ENCODE measurements around the gene DHX35. TPM values are rescaled to one million over a fixed set of nuclear protein-coding genes. Genes with fewer than 3 reads are reported as not detected.

The DHX35 gene
- total RNA-seq, 1 experiment from 2014 or later: 11.2 TPM

DNA sequence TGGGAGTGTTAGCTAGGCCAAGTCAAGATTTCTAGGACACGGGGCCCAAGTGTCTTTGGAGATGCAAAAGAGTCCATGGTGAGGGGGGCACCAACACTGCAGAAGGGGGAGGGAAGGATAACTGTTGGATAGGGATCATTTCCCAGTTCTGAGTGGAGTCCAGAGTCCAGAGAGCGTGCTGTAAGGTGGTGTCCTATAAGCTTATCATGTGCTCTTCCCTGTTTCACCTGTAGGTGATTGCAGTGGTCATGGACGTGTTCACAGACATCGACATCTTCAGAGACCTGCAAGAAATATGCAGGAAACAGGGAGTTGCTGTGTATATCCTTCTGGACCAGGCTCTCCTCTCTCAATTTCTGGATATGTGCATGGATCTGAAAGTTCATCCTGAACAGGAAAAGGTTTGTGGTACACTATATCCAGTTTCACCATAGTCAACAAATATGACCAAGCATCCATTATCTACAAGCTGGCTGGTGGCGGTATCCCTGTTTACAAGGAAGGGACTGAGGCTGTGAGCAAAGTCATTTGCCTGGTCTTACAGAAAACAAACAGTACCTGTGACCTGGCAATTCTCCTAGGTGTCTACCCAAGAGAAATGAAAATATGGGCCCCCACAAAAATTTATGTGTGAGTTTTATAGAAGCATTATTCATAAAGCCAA is 20.3 kb upstream of the DHX35 start:
- Histone ChIP-seq H3K9ac (ENCODE audit: low read length) (no peak overlapping the region), H3K9me3 (ENCODE audit: control insufficient read depth in 1 of 2, insufficient read depth in 1 of 2, low read depth in 1 of 2, low read length in 2 of 2) (no peaks in the 10 kb centered on the region), H3K4me1 (ENCODE audit: control insufficient read depth in 1 of 2, insufficient read depth in 2 of 2, low read length in 2 of 2) (no peaks in the 10 kb centered on the region), H2AFZ (ENCODE audit: low read depth, low read length, poor library complexity, severe bottlenecking) (no peak overlapping the region), H3K79me2 (ENCODE audit: insufficient read depth, low read length) (peaks cover 96% of the 10 kb centered on the region), H3K4me2 (ENCODE audit: low read length) (no peak overlapping the region), H4K20me1 (ENCODE audit: insufficient read depth) (no peaks in the 10 kb centered on the region; the same call in 1 of the 2 replicates), H3K27ac (ENCODE audit: low read depth, low read length) (no peak overlapping the region; the same call in 1 of the 2 replicates), H3K36me3 (ENCODE audit: control insufficient read depth in 1 of 2, insufficient read depth in 2 of 2, low read length in 2 of 2) (peaks cover 38 to 57% of the 10 kb centered on the region in 2 experiments), H3K9me2 (ENCODE audit: insufficient read depth) (no peaks in the 10 kb centered on the region), H3K4me3 (replicated peaks in 1 of 2; ENCODE audit: low read depth in 1 of 2, low read length in 2 of 2) (no peak overlapping the region), H3K27me3 (ENCODE audit: insufficient read depth, low read length) (no peaks in the 10 kb centered on the region)
- no peak for DNase-seq (ENCODE audit: low read depth, low spot score)
- ChIA-PET POLR2A (interaction anchor here (1.9 kb wide), 1 partner anchor 15 kb away, joined by 10 read pairs; the partner anchor contains the start of gene FAM83D), RAD21 (ENCODE audit: low non-redundant PET in 1 of 2, low total read pairs in 2 of 2, uncharacterized antibody in 2 of 2, unreplicated experiment in 2 of 2) (no interaction called here), CTCF (interaction anchor here (1.0 kb wide), 1 partner anchor 16 kb away, joined by 4 read pairs; the partner anchor contains the start of gene FAM83D)
- peak; percentile 78 for ATAC-seq
- intact Hi-C loops (cut with micrococcal nuclease): no loop called here
- no TSS peak for BruUV-seq (replicated peaks)
- peak in 2 of 3 experiments; percentile 16 to 33; a peak in 3 of 6 replicates for TF ChIP-seq CTCF (IDR thresholded peaks at IDR 0.05 in 2 of 3, conservative IDR thresholded peaks at IDR 0.05 in 1 of 3; ENCODE audit: borderline replicate concordance in 1 of 3, insufficient read depth in 1 of 3, low read depth in 2 of 3, low read length in 2 of 3)
- no peak for TF ChIP-seq CBX3 (IDR thresholded peaks at IDR 0.05; ENCODE audit: low read depth)

DNA sequence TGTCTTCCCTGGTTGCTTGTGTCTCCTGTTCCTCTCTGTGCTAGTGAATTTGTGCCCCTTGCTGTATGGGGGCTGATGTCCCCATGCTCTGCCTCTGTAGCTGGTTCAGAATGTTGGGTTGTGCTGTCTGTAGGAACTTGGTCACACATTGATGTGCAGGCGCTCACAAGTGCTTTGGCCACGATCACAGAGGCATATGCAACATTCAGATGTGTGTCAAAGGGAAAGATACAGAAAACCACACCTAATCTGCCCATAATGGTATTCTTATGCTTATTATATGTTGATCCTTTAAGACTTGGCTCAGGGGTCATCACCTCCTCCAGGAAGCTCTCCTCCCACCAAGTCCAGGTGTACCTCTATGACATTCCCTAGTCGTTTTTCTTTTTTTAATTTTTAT is 17.1 kb upstream of the DHX35 start:
- H3K4me1 ChIP-seq (ENCODE audit: control insufficient read depth in 1 of 2, insufficient read depth in 2 of 2, low read length in 2 of 2): no peaks in the 10 kb centered on the region
- intact Hi-C loops (cut with micrococcal nuclease): no loop called here
- ChIA-PET POLR2A (no interaction called here), RAD21 (ENCODE audit: low non-redundant PET in 1 of 2, low total read pairs in 2 of 2, uncharacterized antibody in 2 of 2, unreplicated experiment in 2 of 2) (no interaction called here), CTCF (no interaction called here)
- no peak overlapping the region for H3K4me3 ChIP-seq (replicated peaks in 1 of 2; ENCODE audit: low read depth in 1 of 2, low read length in 2 of 2)
- H3K36me3 ChIP-seq (ENCODE audit: control insufficient read depth in 1 of 2, insufficient read depth in 2 of 2, low read length in 2 of 2): peaks cover 39 to 52% of the 10 kb centered on the region in 2 experiments
- H2AFZ ChIP-seq (ENCODE audit: low read depth, low read length, poor library complexity, severe bottlenecking): no peak overlapping the region
- DNase-seq (ENCODE audit: low read depth, low spot score) (no peak), ATAC-seq (no peak)
- no peak for TF ChIP-seq CBX3 (IDR thresholded peaks at IDR 0.05; ENCODE audit: low read depth)
- no peak for TF ChIP-seq SIN3A (IDR thresholded peaks at IDR 0.05; ENCODE audit: low read depth)
- no peaks in the 10 kb centered on the region for H3K9me3 ChIP-seq (ENCODE audit: control insufficient read depth in 1 of 2, insufficient read depth in 1 of 2, low read depth in 1 of 2, low read length in 2 of 2)
- peaks cover 92% of the 10 kb centered on the region for H3K79me2 ChIP-seq (ENCODE audit: insufficient read depth, low read length)
- H3K9ac ChIP-seq (ENCODE audit: low read length): no peak overlapping the region
- no peaks in the 10 kb centered on the region for H3K9me2 ChIP-seq (ENCODE audit: insufficient read depth)
- no peaks in the 10 kb centered on the region; the same call in 1 of the 2 replicates for H4K20me1 ChIP-seq (ENCODE audit: insufficient read depth)
- no peak overlapping the region for H3K4me2 ChIP-seq (ENCODE audit: low read length)
- H3K27me3 ChIP-seq (ENCODE audit: insufficient read depth, low read length): no peaks in the 10 kb centered on the region
- H3K27ac ChIP-seq (ENCODE audit: low read depth, low read length): no peak overlapping the region
- BruUV-seq (replicated peaks): no TSS peak

Measured in HCT116 (cell line).